GM10248 (cell line): ENCODE data around the gene FBLN2.

Experiments
- CTCF ChIA-PET: fragments of 300-600 bp; sonication (Branson Sonifier 250); formaldehyde crosslinking; extraction: SDS; loops from one replicate; lab custom pipeline; 2021; ENCODE audit warnings: antibody characterized with exemption; lab: Yijun Ruan, JAX
- POLR2A ChIA-PET: fragments of 350-650 bp; sonication (Branson Sonifier 250); formaldehyde crosslinking; extraction: SDS; loops from one replicate; lab custom pipeline; 2020; ENCODE audit warnings: antibody characterized with exemption; lab: Yijun Ruan, JAX
- DNase-seq: peaks from one replicate; pipeline ENCODE4 v3.0.0; 2012; ENCODE audit errors: extremely low spot score
- TF ChIP-seq, protein P1 (sequence below): IDR thresholded peaks from 2 replicates; pipeline ENCODE4 v1.5.1; 2012; ENCODE audit warnings: mild to moderate bottlenecking, low read depth; ENCODE audit errors: extremely low read depth, missing control alignments, control extremely low read depth

Gene FBLN2

DNA sequence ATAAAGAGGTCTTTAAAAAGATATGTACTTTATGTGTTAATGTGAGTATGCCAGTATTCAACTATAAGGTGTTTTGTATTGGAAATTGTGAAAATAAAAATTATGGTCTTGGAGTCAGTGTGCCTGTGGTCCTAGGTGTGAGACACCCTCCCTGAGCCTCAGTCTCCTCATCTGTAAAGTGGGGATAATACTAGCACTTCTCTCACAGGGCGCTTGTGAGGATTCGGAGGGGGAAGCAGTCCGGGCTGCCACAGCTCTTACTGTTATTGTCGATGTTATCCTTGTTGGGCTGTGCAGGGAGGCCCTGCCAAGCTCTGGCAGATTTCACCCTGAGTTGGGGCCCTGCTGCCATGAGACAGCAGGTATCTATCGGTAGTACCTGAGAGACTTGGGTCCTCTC, 26.7 kb upstream of the FBLN2 start:
- CTCF ChIA-PET = interaction anchor here (1.7 kb wide), 1 partner anchor 126 kb away, joined by 7 read pairs; no protein-coding TSS in a partner anchor
- DNase-seq = no peak
- TF ChIP-seq, protein P1, sequence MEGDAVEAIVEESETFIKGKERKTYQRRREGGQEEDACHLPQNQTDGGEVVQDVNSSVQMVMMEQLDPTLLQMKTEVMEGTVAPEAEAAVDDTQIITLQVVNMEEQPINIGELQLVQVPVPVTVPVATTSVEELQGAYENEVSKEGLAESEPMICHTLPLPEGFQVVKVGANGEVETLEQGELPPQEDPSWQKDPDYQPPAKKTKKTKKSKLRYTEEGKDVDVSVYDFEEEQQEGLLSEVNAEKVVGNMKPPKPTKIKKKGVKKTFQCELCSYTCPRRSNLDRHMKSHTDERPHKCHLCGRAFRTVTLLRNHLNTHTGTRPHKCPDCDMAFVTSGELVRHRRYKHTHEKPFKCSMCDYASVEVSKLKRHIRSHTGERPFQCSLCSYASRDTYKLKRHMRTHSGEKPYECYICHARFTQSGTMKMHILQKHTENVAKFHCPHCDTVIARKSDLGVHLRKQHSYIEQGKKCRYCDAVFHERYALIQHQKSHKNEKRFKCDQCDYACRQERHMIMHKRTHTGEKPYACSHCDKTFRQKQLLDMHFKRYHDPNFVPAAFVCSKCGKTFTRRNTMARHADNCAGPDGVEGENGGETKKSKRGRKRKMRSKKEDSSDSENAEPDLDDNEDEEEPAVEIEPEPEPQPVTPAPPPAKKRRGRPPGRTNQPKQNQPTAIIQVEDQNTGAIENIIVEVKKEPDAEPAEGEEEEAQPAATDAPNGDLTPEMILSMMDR = no peak
- POLR2A ChIA-PET = no interaction called here

DNA sequence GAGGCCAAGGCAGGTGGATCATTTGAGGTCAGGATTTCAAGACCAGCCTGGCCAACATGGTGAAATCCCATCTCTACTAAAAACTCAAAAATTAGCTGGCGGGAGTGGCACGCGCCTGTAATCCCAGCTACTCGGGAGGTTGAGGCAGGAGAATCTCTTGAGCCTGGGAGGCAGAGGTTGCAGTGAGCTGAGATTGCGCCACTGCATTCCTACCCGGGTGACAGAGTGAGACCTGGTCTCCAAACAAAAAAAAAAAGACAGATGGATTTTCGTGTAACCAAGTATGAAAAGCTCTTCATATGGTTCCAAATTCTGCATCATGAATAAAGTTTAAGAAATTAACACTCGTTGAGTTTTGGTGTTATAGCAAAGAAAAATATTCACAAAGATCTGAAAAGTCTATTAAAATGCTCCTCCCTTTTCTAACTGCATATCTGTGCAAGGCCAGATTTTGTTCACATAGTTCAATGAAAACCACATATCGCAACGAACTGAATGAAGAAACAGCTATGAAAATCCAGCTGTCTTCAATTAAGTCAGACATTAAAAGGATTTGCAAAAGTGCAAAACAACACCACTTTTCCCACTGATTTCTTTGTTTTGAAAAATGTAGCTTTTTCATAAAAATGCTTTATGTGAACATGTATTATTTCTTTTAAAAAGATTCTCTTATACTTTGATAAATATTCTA, 23.8 kb upstream of the FBLN2 start:
- TF ChIP-seq, protein P1 = no peak
- POLR2A ChIA-PET = no interaction called here
- no peak for DNase-seq
- CTCF ChIA-PET = interaction anchor here (1.4 to 1.9 kb wide), 3 partner anchors 8 to 123 kb away, joined by 3 to 6 read pairs (median 3); no protein-coding TSS in a partner anchor

DNA sequence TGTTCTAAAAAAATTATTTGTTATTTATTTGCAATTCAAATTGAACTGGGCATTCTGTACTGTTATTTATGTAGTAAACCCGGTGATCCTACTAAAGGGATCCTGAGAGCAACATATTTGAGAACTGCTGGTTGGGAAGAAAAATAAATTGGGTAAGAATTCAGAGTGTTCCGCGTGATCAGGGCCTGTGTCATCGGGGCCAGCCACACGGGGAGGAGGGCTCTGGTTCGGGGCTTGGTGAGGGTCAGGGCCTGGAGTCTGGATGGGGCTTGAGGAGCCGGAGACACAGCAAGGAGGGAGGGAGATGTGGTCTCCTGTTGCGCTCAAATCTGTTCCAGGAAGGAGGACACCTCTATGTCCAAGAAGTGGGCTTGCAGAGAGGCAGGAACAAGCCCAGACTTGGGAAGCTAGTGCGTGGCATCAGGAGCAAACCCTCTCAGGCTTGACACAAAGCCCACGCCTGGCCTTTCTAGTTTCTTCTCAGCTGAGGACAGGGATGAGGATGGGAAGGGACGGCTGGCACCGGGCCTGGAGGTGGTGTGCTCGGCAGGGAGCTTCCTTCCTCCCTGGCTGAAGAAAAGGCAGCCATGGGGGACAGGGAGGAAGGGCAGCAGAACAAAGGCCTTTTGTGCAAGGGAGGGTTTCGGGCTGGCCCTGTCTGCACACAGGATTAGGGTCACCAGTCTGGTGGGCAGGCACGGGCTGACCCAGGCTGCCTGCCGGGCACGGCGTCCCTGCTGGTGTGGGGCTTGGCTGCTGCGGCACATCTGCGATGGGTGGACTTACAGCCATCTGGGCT, 22.9 kb upstream of the FBLN2 start:
- POLR2A ChIA-PET = no interaction called here
- TF ChIP-seq, protein P1 = no peak
- DNase-seq = no peak
- CTCF ChIA-PET = interaction anchor here (1.1 to 1.9 kb wide), 3 partner anchors 9 to 122 kb away, joined by 3 to 6 read pairs (median 3); no protein-coding TSS in a partner anchor

DNA sequence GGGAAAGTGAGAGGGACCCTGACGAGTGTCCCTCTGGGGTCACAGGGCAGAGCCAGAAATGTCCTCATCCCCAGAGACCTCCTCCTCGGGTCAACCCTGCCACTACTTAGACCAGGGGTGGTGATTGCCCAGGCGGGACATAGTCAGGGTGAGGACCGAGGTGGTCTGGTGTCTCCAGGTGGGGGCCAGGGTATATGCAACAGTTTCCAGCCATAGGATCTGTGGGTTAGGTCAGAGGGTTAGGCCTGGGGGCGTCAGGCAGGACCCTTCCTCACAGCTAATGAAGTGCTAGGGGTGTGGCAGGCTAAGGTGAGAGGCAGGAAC, 22.3 kb upstream of the FBLN2 start:
- DNase-seq = no peak
- TF ChIP-seq, protein P1 = no peak
- ChIA-PET POLR2A (no interaction called here), CTCF (interaction anchor here (1.1 to 1.9 kb wide), 2 partner anchors 30 to 122 kb away, joined by 3 to 6 read pairs; no protein-coding TSS in a partner anchor)

DNA sequence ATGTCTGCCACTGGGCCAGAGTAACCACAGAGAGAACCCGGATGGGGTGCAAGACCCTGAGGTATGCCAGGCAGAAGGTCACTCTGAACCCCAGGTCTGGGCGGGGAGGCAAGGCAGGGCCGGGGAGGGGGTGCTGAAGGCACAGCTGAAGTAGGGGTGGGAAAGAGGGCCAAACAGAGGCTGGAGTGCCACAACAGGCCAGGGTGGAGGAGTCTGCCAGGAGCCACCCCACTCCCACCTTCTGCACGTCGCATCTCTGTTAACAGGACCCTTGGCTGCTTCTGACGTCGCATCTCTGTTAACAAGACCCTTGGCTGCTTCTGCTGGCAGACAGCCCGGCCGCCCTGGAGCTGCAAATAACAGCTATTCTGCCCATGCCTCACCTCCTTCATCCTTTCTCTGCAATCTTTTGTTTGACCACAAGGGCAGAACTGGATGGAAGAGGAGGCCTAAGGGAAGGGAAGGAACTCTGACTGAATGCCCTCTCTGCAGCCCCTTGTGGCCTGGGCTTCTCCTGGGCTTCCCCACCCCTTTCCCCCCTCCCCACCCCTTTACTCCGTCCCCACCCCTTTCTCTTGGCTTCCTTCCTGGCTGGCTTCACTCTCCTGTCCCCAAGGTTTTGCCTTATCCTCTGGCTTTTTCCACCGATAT, 20.6 kb upstream of the FBLN2 start:
- ChIA-PET POLR2A (no interaction called here), CTCF (no interaction called here)
- TF ChIP-seq, protein P1 = no peak
- no peak for DNase-seq
